HepG2 (cell line): ENCODE results near the gene THEM4. TPM values are rescaled to one million over a fixed set of nuclear protein-coding genes. Genes with fewer than 3 reads are reported as not detected.

Experiments used
- ATAC-seq: fragments of 200-7000 bp; cut with Tn5 transposase; 3 replicates; pipeline ENCODE4 v1.9.1; 2020; ENCODE audit warnings: mild to moderate bottlenecking, moderate library complexity
- BruUV-seq: library from RNA; stranded (reverse); fragments of 400-500 nt; replicated peaks from 2 replicates; lab custom pipeline; 2021; lab: Mats Ljungman, UMichigan
- CTCF ChIA-PET: fragments of 300-600 bp; formaldehyde crosslinking; extraction: SDS; loops from one replicate; lab custom pipeline; 2021; ENCODE audit warnings: low total read pairs, inconsistent platforms, low intra/inter-chr PET ratio; lab: Yijun Ruan, JAX
- POLR2A ChIA-PET: fragments of 350-600 bp; sonication (Branson Sonifier 250); formaldehyde crosslinking; loops from one replicate; lab custom pipeline; 2020; ENCODE audit warnings: antibody characterized with exemption, inconsistent platforms; lab: Yijun Ruan, JAX
- DNase-seq: peaks from one replicate; pipeline ENCODE4 v3.0.0-alpha.2; 2015; ENCODE audit warnings: low spot score
- FAIRE-seq: peaks from 3 replicates; lab custom pipeline; 2011; peaks lifted over from hg19 to GRCh38; lab: Jason Lieb, UNC
- H2AFZ ChIP-seq: one replicate; pipeline ENCODE4 v1.6.1; 2011; ENCODE audit warnings: low read length, inconsistent platforms
- H3K27ac ChIP-seq: fragments of 300-600 bp; 3 replicates; pipeline ENCODE4 v1.8.0; 2011; ENCODE audit warnings: mixed run types, mild to moderate bottlenecking, mixed read lengths, low read length, inconsistent platforms; ENCODE audit not compliant: insufficient read depth; ENCODE audit errors: extremely low read length
- H3K27me3 ChIP-seq, 2 experiments: fragments of 200-600 bp in 1 of 2; 2 replicates in 1 of 2; 3 replicates in 1 of 2; pipeline versions ENCODE4 v1.6.0 to v1.8.0; 2011; ENCODE audit warnings: low read length in 2 of 2, mild to moderate bottlenecking in 2 of 2, moderate library complexity in 2 of 2, inconsistent platforms in 1 of 2; ENCODE audit not compliant: insufficient read depth in 2 of 2, control insufficient read depth in 1 of 2
- H3K36me3 ChIP-seq, 2 experiments: fragments of 200-600 bp in 1 of 2; replicated peaks in 1 of 2; 2 replicates in 1 of 2; 3 replicates in 1 of 2; pipeline versions ENCODE4 v1.5.1 to v1.8.0; 2011; ENCODE audit warnings: low read length in 2 of 2, inconsistent platforms in 1 of 2; ENCODE audit not compliant: insufficient read depth in 2 of 2, control insufficient read depth in 1 of 2
- H3K4me1 ChIP-seq: 2 replicates; pipeline ENCODE4 v1.5.1; 2012; ENCODE audit warnings: low read length, inconsistent platforms; ENCODE audit not compliant: insufficient read depth
- H3K4me2 ChIP-seq: 2 replicates; pipeline ENCODE4 v1.6.0; 2011; ENCODE audit warnings: low read depth, low read length, inconsistent platforms
- H3K4me3 ChIP-seq, 3 experiments: fragments of 200-600 bp in 1 of 3; sonication (generic), shearing (Covaris generic) in 1 of 3; replicated peaks in 1 of 3; 2 replicates each; pipeline ENCODE4 v1.5.1; 2011 to 2016; ENCODE audit warnings: low read length in 3 of 3, inconsistent platforms in 2 of 3, low read depth in 2 of 3, mild to moderate bottlenecking in 2 of 3, control low read depth in 1 of 3, mixed read lengths in 1 of 3; ENCODE audit not compliant: insufficient read depth in 1 of 3
- H3K79me2 ChIP-seq: one replicate; pipeline ENCODE4 v1.6.1; 2011; ENCODE audit warnings: low read length, inconsistent platforms; ENCODE audit not compliant: insufficient read depth
- H3K9ac ChIP-seq: 2 replicates; pipeline ENCODE4 v1.6.0; 2011; ENCODE audit warnings: mild to moderate bottlenecking, low read depth, low read length, inconsistent platforms; ENCODE audit not compliant: insufficient read depth
- H3K9me3 ChIP-seq: 2 replicates; pipeline ENCODE4 v1.5.1; 2012; ENCODE audit warnings: mild to moderate bottlenecking, low read length
- H4K20me1 ChIP-seq: 2 replicates; pipeline ENCODE4 v1.6.0; 2011; ENCODE audit warnings: inconsistent platforms, mild to moderate bottlenecking, low read length, moderate library complexity; ENCODE audit not compliant: insufficient read depth
- CSRNP2 ChIP-seq: sonication (generic); formaldehyde crosslinking; conservative IDR thresholded peaks from 2 replicates; pipeline ENCODE4 v1.8.0; 2022; ENCODE audit warnings: low read depth, missing genetic modification reagents
- MAFF ChIP-seq: IDR thresholded peaks from 2 replicates; pipeline ENCODE4 v1.6.1; 2011; ENCODE audit warnings: low read depth, low read length, improper control_type of control experiment
- MAFK ChIP-seq, 2 experiments: IDR thresholded peaks in 1 of 2; conservative IDR thresholded peaks in 1 of 2; 2 replicates each; pipeline ENCODE4 v1.6.1; 2011; ENCODE audit warnings: improper control_type of control experiment in 2 of 2, low read length in 2 of 2
- ZNF615 ChIP-seq: sonication (generic); formaldehyde crosslinking; IDR thresholded peaks from 2 replicates; pipeline ENCODE4 v1.5.0; 2020; ENCODE audit warnings: mild to moderate bottlenecking, missing genetic modification reagents, borderline replicate concordance
- WGBS: methylation state at CpG from one replicate; pipeline ENCODE4 v1.1.6; 2017; ENCODE audit warnings: low lambda C conversion rate; 5-methylcytosine and 5-hydroxymethylcytosine counted together
- in situ Hi-C: cut with HindIII; loops from 2 replicates; pipeline ENCODE4 v1.10.0; 2017; ENCODE audit warnings: low pct_unique_long_range_greater_than_20kb; ENCODE audit not compliant: extremely low pct_ligation_motif_present
- intact Hi-C: fragments of 100-400 bp; cut with micrococcal nuclease; formaldehyde crosslinking; loops from one replicate; pipeline ENCODE4 v1.10.0; 2022; ENCODE audit not compliant: unreplicated experiment
- polyA plus RNA-seq, 8 experiments: library from polyadenylated mRNA; depleted of rRNA in 3 of 8; stranded (reverse) in 7 of 8; unstranded in 1 of 8; fragments of >200 nt; fragmentation: Illumina TruSeq in 4 of 8; extraction: Trizol in 4 of 8; gene quantifications; 2 replicates each; pipeline versions ENCODE4 v1.2.1 to v1.2.3, GENCODE V29; 2011 to 2016; ENCODE audit warnings: low read depth in 4 of 8, missing spikeins in 1 of 8, mixed read lengths in 1 of 8; ENCODE audit not compliant: insufficient read depth in 1 of 8
- total RNA-seq, 5 experiments: library from RNA; depleted of rRNA; stranded (reverse); fragments of >200 nt; fragmentation: Illumina TruSeq; extraction: Trizol; gene quantifications; 2 replicates each; pipeline ENCODE4 v1.2.3, GENCODE V29; 2016; ENCODE audit warnings: low read depth in 1 of 5
- TF ChIP-seq, protein P1 (sequence below): sonication (generic); formaldehyde crosslinking; IDR thresholded peaks from 2 replicates; pipeline ENCODE4 v1.5.0; 2020; ENCODE audit warnings: mild to moderate bottlenecking, missing genetic modification reagents, moderate library complexity

Gene THEM4
- total and polyA plus RNA-seq, 2 of the 13 experiments (the other 11 are each of a cell fraction or from before 2014, with no cell fraction given), result 10.9 to 13.9 TPM

- Histone ChIP-seq H3K36me3 (no peaks in the 10 kb centered on the region), H3K27ac (no peak overlapping the region), H4K20me1 (no peaks in the 10 kb centered on the region), H3K9me3 (peaks cover 3% of the 10 kb centered on the region; the same call in 1 of the 2 replicates), H3K4me3 (no peak overlapping the region), H3K4me2 (no peak overlapping the region), H3K4me1 (peaks cover 7% of the 10 kb centered on the region), H2AFZ (no peak overlapping the region), H3K9ac (no peak overlapping the region), H3K27me3 (no peaks in the 10 kb centered on the region), H3K79me2 (no peaks in the 10 kb centered on the region)
- WGBS, result 49% methylated on average over 1 of the region's 1 CpG
- no TSS peak for BruUV-seq
- intact Hi-C loops, result no loop called here
- no peak for FAIRE-seq
- no peak for ATAC-seq
- POLR2A ChIA-PET, result no interaction called here
- in situ Hi-C loops, result no loop called here
- CTCF ChIA-PET, result no interaction called here
- DNase-seq, result no peak
- TF ChIP-seq MAFF (0 out of 2 replicates have a peak, but pooled peaks have one; percentile 19), ZNF615 (CRISPR knock-in tag) (no peak), MAFK (conservative IDR thresholded peaks at IDR 0.05 in 1 of 2, IDR thresholded peaks at IDR 0.05 in 1 of 2; ENCODE audit: low read length in 2 of 2) (0 out of 4 replicates have a peak, but pooled peaks of 1 of the 2 experiments have one; percentile 19)
Measured at GRCh38 chr1:151912973-151913372, 3.7 kb upstream of the THEM4 start.

GRCh38 chr1:151908228-151908691, 1.1 kb downstream of the THEM4 start:
- POLR2A ChIA-PET, result interaction anchor here (1.0 to 1.4 kb wide), 3 partner anchors 68 to 94 kb away, joined by 4 to 8 read pairs (median 6); no protein-coding TSS in a partner anchor
- no peak for ATAC-seq
- CTCF ChIA-PET, result no interaction called here

More at GRCh38 chr1:151908228-151908691, 1.1 kb downstream of the THEM4 start:
- H3K4me1 ChIP-seq, result peaks cover 7% of the 10 kb centered on the region
- no TSS peak for BruUV-seq
- H3K79me2 ChIP-seq, result no peaks in the 10 kb centered on the region
- H3K27ac ChIP-seq, result peak overlapping the region; percentile 74
- no peaks in the 10 kb centered on the region for H3K36me3 ChIP-seq
- 80% methylated on average over 10 of the region's 10 CpGs for WGBS
- H3K9ac ChIP-seq, result peak overlapping the region; percentile 83
- DNase-seq (peak; percentile 13), FAIRE-seq (no peak)
- in situ Hi-C loops (no loop called here), intact Hi-C loops (no loop called here)
- H3K4me3 ChIP-seq, result peak overlapping the region; percentile 69 to 83 (median 71)
- no peaks in the 10 kb centered on the region for H4K20me1 ChIP-seq
- peak overlapping the region; percentile 87 for H3K4me2 ChIP-seq
- no peaks in the 10 kb centered on the region for H3K27me3 ChIP-seq
- peaks cover 13% of the 10 kb centered on the region for H3K9me3 ChIP-seq
- H2AFZ ChIP-seq, result no peak overlapping the region
- no peak for TF ChIP-seq CSRNP2
- TF ChIP-seq, protein P1, sequence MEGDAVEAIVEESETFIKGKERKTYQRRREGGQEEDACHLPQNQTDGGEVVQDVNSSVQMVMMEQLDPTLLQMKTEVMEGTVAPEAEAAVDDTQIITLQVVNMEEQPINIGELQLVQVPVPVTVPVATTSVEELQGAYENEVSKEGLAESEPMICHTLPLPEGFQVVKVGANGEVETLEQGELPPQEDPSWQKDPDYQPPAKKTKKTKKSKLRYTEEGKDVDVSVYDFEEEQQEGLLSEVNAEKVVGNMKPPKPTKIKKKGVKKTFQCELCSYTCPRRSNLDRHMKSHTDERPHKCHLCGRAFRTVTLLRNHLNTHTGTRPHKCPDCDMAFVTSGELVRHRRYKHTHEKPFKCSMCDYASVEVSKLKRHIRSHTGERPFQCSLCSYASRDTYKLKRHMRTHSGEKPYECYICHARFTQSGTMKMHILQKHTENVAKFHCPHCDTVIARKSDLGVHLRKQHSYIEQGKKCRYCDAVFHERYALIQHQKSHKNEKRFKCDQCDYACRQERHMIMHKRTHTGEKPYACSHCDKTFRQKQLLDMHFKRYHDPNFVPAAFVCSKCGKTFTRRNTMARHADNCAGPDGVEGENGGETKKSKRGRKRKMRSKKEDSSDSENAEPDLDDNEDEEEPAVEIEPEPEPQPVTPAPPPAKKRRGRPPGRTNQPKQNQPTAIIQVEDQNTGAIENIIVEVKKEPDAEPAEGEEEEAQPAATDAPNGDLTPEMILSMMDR (CRISPR knock-in tag), result 0 out of 2 replicates have a peak, but pooled peaks have one; percentile 12
